Measurements from ENCODE around the gene CCDC107.

DNA sequence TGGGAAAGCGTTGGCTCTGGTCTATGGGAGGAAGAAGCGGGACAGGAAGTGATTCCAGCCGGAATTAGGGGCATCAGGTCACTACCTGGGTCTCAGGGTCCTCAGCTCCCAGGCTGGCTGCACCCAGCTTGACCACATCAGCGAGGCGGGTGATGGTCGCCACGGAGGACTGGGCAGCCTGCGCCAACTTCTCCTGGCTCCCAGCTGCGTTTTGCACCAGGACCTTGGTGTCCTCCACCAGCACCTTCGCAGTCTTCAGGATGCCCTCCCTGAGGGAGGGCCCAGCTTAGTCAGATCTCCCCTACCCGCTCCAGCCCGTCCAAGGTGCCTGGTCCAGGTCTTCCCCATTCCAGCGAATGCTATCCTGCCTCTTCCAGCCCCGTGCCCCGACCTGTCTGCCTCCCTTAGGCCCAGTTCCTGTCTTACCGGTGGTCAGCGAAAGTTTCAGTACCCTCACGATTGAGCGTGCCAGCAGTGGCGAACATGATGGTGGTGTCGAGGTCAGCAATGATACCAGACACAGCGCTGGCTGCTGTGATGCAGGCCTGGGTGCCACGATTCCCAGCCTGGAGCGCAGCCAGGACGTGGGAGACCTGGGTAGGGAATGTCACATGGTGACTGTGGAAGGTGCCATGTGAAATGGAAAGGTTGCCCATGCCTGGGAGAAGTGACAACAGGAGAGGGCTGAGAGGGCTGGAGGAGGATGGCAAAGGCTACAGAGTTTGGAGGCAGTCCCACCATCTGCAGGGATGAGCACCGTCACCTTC lies 46.0 kb downstream of the CCDC107 start:
- TF ChIP-seq CTCF (conservative IDR thresholded peaks at IDR 0.05; ENCODE audit: low read depth, low read length) = no peak
- no peak for TF ChIP-seq EZH2 (IDR thresholded peaks at IDR 0.05; ENCODE audit: borderline replicate concordance, low read depth, low read length, poor library complexity, severe bottlenecking)
